NCI-H2171 treated with DMSO at 0.1 percent for 48 hours (cell line): Measurements from ENCODE around the gene PDIA3.
"Not testable (repeated sequence)": the region's sequence is repeated elsewhere in the genome, so short reads cannot be mapped to it uniquely, and the experiment has no call there.

ENCODE experiments used
- DNase-seq: peaks from one replicate; lab custom pipeline; 2025; lab: John Stamatoyannopoulos, UW

PDIA3 gene

GRCh38 chr15:43776718-43777266 is 30.6 kb downstream of the PDIA3 start, which contains the start of gene ELL3:
ELL3 (minus strand) TSS chr15:43776966; CDS start chr15:43776901, 65 bp downstream.
- peak; percentile 89 for DNase-seq

- DNase-seq = peak; percentile 92
These were observed 31.2 kb downstream of the PDIA3 start for GRCh38 chr15:43777267-43777914.

GRCh38 chr15:43779016-43779415 is 32.8 kb downstream of the PDIA3 start:
- no peak for DNase-seq

- DNase-seq = peak; percentile 52
These were observed 43.2 kb downstream of the PDIA3 start for GRCh38 chr15:43789409-43789808.

- peak; percentile 99 for DNase-seq
These were observed 45.9 kb downstream of the PDIA3 start, which contains the start of gene SERF2 for GRCh38 chr15:43791993-43792760. SERF2 (plus strand) TSS chr15:43792320; CDS start chr15:43792377, 57 bp downstream.

- no peak for DNase-seq
These were observed 46.7 kb downstream of the PDIA3 start for GRCh38 chr15:43792761-43793476.

- no peak for DNase-seq
These were observed 47.4 kb downstream of the PDIA3 start for GRCh38 chr15:43793647-43794046.

- no peak for DNase-seq
These were observed 48.2 kb downstream of the PDIA3 start for GRCh38 chr15:43794269-43795037.

- no peak for DNase-seq
These were observed 49.0 kb downstream of the PDIA3 start for GRCh38 chr15:43795197-43795596.

GRCh38 chr15:43795997-43796396 is 49.8 kb downstream of the PDIA3 start:
- DNase-seq = no peak

GRCh38 chr15:43796566-43796965 is 50.3 kb downstream of the PDIA3 start:
- no peak for DNase-seq

GRCh38 chr15:43799209-43799944 is 53.1 kb downstream of the PDIA3 start:
- peak; percentile 90 for DNase-seq

- no peak for DNase-seq
These were observed 53.7 kb downstream of the PDIA3 start, which contains the start of gene SERINC4 for GRCh38 chr15:43799945-43800285. SERINC4 (minus strand) TSS chr15:43800220; CDS start chr15:43799986, 234 bp downstream.

GRCh38 chr15:43800286-43801141 is 54.3 kb downstream of the PDIA3 start, which contains the start of gene HYPK:
HYPK (plus strand) TSS chr15:43800599; CDS start chr15:43800623, 24 bp downstream.
- peak; percentile 89 for DNase-seq

GRCh38 chr15:43802676-43803075 is 56.4 kb downstream of the PDIA3 start:
- DNase-seq = not testable (repeated sequence)

- DNase-seq = no peak
These were observed 62.3 kb downstream of the PDIA3 start for GRCh38 chr15:43808435-43808950.

GRCh38 chr15:43808960-43809678 is 62.9 kb downstream of the PDIA3 start:
- DNase-seq = no peak

- not testable (repeated sequence) for DNase-seq
These were observed 68.8 kb downstream of the PDIA3 start for GRCh38 chr15:43815064-43815463.

- DNase-seq = no peak
These were observed 75.3 kb downstream of the PDIA3 start for GRCh38 chr15:43821505-43821904.
